AG04450 (cell line): ENCODE results near the gene PDC. TPM values are rescaled to one million over a fixed set of nuclear protein-coding genes. Genes with fewer than 3 reads are reported as not detected.

ENCODE experiments used
- CTCF ChIA-PET: fragments of 300-600, 350-600 bp; formaldehyde crosslinking; extraction: SDS; loops from one replicate; lab custom pipeline; 2022; ENCODE audit warnings: antibody characterized with exemption, inconsistent platforms; lab: Charles Lee
- POLR2A ChIA-PET: fragments of 350-600 bp; formaldehyde crosslinking; extraction: SDS; loops from one replicate; lab custom pipeline; 2021; ENCODE audit warnings: antibody characterized with exemption, inconsistent platforms; lab: Yijun Ruan, JAX
- DNase-seq: peaks from one replicate; pipeline ENCODE4 v3.0.0-alpha.2; 2011; ENCODE audit warnings: low read depth, low spot score
- H3K27ac ChIP-seq: one replicate; pipeline ENCODE4 v1.5.1; 2012; ENCODE audit warnings: low read depth, low read length, control low read depth
- H3K27me3 ChIP-seq: one replicate; pipeline ENCODE4 v1.6.0; 2012; ENCODE audit warnings: low read length; ENCODE audit not compliant: control insufficient read depth, insufficient read depth
- H3K4me3 ChIP-seq: 2 replicates; pipeline ENCODE4 v1.5.1; 2011; ENCODE audit warnings: mild to moderate bottlenecking, low read depth, low read length, control low read depth
- H3K9me3 ChIP-seq: 2 replicates; pipeline ENCODE4 v1.5.1; 2012; ENCODE audit warnings: low read length; ENCODE audit not compliant: control insufficient read depth, insufficient read depth
- CTCF ChIP-seq: IDR thresholded peaks from 2 replicates; pipeline ENCODE4 v1.5.1; 2011; ENCODE audit warnings: low read depth, low read length, control low read depth, inconsistent platforms
- polyA minus RNA-seq: library from RNA; depleted of rRNA, polyadenylated mRNA; stranded (reverse); fragments of >200 nt; gene quantifications from 2 replicates; pipeline ENCODE4 v1.2.3, GENCODE V29; 2011; rRNA and poly(A)+ RNA removed
- polyA plus RNA-seq: library from polyadenylated mRNA; depleted of rRNA; stranded (reverse); fragments of >200 nt; gene quantifications from 2 replicates; pipeline ENCODE4 v1.2.3, GENCODE V29; 2011; rRNA removed

The PDC gene
- polyA plus RNA-seq (not detected in 2 replicates), polyA minus RNA-seq (not detected in 2 replicates)

- DNase-seq = no peak
- Histone ChIP-seq H3K9me3 (no peaks in the 10 kb centered on the region), H3K4me3 (no peak within 1 kb of the TSS), H3K27ac (no peak within 1 kb of the TSS), H3K27me3 (no peaks in the 10 kb centered on the region)
- ChIA-PET CTCF (no interaction called here), POLR2A (no interaction called here)
- TF ChIP-seq CTCF = no peak
Observed at GRCh38 chr1:186461014-186461413, at the start of gene PDC. Gene PDC, minus strand, starts transcription at chr1:186461114. Its CDS starts 11,655 bp downstream, at chr1:186449459.

GRCh38 chr1:186503190-186503589 lies 42.3 kb upstream of the PDC start:
- Histone ChIP-seq H3K4me3 (no peak overlapping the region), H3K27me3 (no peaks in the 10 kb centered on the region), H3K27ac (no peak overlapping the region), H3K9me3 (no peaks in the 10 kb centered on the region)
- ChIA-PET CTCF (interaction anchor here (0.6 to 0.9 kb wide), 2 partner anchors 21 to 549 kb away, joined by 3 read pairs; no protein-coding TSS in a partner anchor), POLR2A (no interaction called here)
- DNase-seq = no peak
- TF ChIP-seq CTCF = no peak

- TF ChIP-seq CTCF = no peak
- ChIA-PET POLR2A (no interaction called here), CTCF (no interaction called here)
- no peak overlapping the region for H3K4me3 ChIP-seq
- no peak for DNase-seq
- H3K9me3 ChIP-seq = no peaks in the 10 kb centered on the region
- H3K27ac ChIP-seq = no peak overlapping the region
- H3K27me3 ChIP-seq = no peaks in the 10 kb centered on the region
Observed at GRCh38 chr1:186502087-186502486, 41.2 kb upstream of the PDC start.

DNA sequence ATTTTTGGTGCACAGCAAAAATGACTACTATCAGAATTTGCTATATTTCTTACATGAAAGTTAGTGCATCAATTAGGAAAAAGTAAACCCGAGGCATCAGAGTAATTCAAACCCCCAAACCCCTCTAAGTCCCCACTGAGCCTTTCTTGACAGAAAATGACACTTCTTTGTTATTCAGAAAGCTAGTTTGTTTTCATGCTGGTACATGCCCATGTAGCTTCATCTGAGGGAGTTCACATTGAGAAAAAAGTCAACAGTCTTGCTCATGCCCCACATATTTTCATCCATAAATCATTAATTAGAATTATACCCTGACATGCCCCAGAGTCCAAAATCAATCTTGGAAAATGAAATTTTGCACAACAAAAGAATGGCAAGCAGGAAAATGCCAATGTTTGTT lies 39.9 kb upstream of the PDC start:
- H3K27me3 ChIP-seq = no peaks in the 10 kb centered on the region
- H3K27ac ChIP-seq = no peak overlapping the region
- H3K9me3 ChIP-seq = no peaks in the 10 kb centered on the region
- H3K4me3 ChIP-seq = no peak overlapping the region
- DNase-seq = no peak
- ChIA-PET CTCF (no interaction called here), POLR2A (no interaction called here)
- no peak for TF ChIP-seq CTCF

GRCh38 chr1:186499571-186499970 lies 38.7 kb upstream of the PDC start:
- DNase-seq = no peak
- ChIA-PET CTCF (no interaction called here), POLR2A (no interaction called here)
- H3K9me3 ChIP-seq = no peaks in the 10 kb centered on the region
- H3K27ac ChIP-seq = no peak overlapping the region
- H3K4me3 ChIP-seq = no peak overlapping the region
- no peak for TF ChIP-seq CTCF
- no peaks in the 10 kb centered on the region for H3K27me3 ChIP-seq
